Thyroid gland (tissue), 4 donors: ENCODE measurements around the gene FXYD3.

Source experiments
- CTCF ChIP-seq, 6 experiments: fragments of 200-600 bp in 3 of 6; fragments of 450-650 bp in 3 of 6; sonication (generic) in 3 of 6; IDR thresholded peaks; one replicate each; pipeline ENCODE4 v1.5.1; 2016 to 2019; ENCODE audit warnings: antibody characterized with exemption in 6 of 6, mild to moderate bottlenecking in 2 of 6, inconsistent platforms in 1 of 6, moderate library complexity in 1 of 6
- POLR2A ChIP-seq, 2 donors: fragments of 450-650 bp; IDR thresholded peaks; one replicate each; pipeline ENCODE4 v1.6.1; 2017; ENCODE audit warnings: antibody characterized with exemption in 2 of 2, mild to moderate bottlenecking in 2 of 2, moderate library complexity in 1 of 2

- TF ChIP-seq CTCF (IDR thresholded peaks at IDR 0.05) (no peak), POLR2A (IDR thresholded peaks at IDR 0.05) (no peak)
These were observed 21.5 kb downstream of the FXYD3 start for GRCh38 chr19:35136977-35137702.
